HL-60 (cell line): ENCODE measurements around the gene TNFSF13.
"Not testable (repeated sequence)": the region's sequence is repeated elsewhere in the genome, so short reads cannot be mapped to it uniquely, and the experiment has no call there.

Experiments
- DNase-seq, 2 experiments: peaks; one replicate each; pipeline ENCODE4 v3.0.0-alpha.2; 2010 to 2020; ENCODE audit warnings: low read depth in 1 of 2, low spot score in 1 of 2
- H3K27ac ChIP-seq: fragments of 250-450 bp; sonication (Bioruptor Pico); replicated peaks from 2 replicates; pipeline ENCODE4 v1.5.1; 2020; ENCODE audit warnings: mild to moderate bottlenecking, moderate library complexity
- H3K27me3 ChIP-seq: fragments of 250-450 bp; sonication (Bioruptor Pico); 2 replicates; pipeline ENCODE4 v1.5.1; 2021; ENCODE audit warnings: mild to moderate bottlenecking, moderate library complexity; ENCODE audit not compliant: insufficient read depth, poor library complexity, severe bottlenecking
- H3K4me3 ChIP-seq: replicated peaks from 2 replicates; pipeline ENCODE4 v1.5.1; 2011; ENCODE audit warnings: mild to moderate bottlenecking, control low read depth, low read length; ENCODE audit not compliant: insufficient read depth
- GABPA ChIP-seq: IDR thresholded peaks from 2 replicates; pipeline ENCODE4 v1.6.1; 2012; ENCODE audit warnings: low read depth
- POLR2AphosphoS5 ChIP-seq: IDR thresholded peaks from 2 replicates; pipeline ENCODE4 v1.6.1; 2012; ENCODE audit warnings: low read depth
- REST ChIP-seq: IDR thresholded peaks from 2 replicates; pipeline ENCODE4 v1.6.1; 2012; ENCODE audit warnings: low read depth; ENCODE audit not compliant: insufficient replicate concordance
- SPI1 ChIP-seq: IDR thresholded peaks from 2 replicates; pipeline ENCODE4 v1.6.1; 2012; ENCODE audit warnings: low read depth, mild to moderate bottlenecking, borderline replicate concordance
- TF ChIP-seq, protein P1 (sequence below): IDR thresholded peaks from one replicate; pipeline ENCODE4 v1.5.1; 2011; ENCODE audit warnings: low read length, control low read depth, inconsistent platforms; ENCODE audit not compliant: insufficient read depth

The TNFSF13 gene

GRCh38 chr17:7591596-7591995 lies 33.0 kb downstream of the TNFSF13 start:
- no peak for DNase-seq
- Histone ChIP-seq H3K4me3 (no peak overlapping the region), H3K27me3 (no peaks in the 10 kb centered on the region), H3K27ac (no peak overlapping the region)
- TF ChIP-seq SPI1 (no peak), REST (no peak), POLR2AphosphoS5 (no peak), GABPA (no peak)
- TF ChIP-seq, protein P1, sequence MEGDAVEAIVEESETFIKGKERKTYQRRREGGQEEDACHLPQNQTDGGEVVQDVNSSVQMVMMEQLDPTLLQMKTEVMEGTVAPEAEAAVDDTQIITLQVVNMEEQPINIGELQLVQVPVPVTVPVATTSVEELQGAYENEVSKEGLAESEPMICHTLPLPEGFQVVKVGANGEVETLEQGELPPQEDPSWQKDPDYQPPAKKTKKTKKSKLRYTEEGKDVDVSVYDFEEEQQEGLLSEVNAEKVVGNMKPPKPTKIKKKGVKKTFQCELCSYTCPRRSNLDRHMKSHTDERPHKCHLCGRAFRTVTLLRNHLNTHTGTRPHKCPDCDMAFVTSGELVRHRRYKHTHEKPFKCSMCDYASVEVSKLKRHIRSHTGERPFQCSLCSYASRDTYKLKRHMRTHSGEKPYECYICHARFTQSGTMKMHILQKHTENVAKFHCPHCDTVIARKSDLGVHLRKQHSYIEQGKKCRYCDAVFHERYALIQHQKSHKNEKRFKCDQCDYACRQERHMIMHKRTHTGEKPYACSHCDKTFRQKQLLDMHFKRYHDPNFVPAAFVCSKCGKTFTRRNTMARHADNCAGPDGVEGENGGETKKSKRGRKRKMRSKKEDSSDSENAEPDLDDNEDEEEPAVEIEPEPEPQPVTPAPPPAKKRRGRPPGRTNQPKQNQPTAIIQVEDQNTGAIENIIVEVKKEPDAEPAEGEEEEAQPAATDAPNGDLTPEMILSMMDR, result no peak

DNA sequence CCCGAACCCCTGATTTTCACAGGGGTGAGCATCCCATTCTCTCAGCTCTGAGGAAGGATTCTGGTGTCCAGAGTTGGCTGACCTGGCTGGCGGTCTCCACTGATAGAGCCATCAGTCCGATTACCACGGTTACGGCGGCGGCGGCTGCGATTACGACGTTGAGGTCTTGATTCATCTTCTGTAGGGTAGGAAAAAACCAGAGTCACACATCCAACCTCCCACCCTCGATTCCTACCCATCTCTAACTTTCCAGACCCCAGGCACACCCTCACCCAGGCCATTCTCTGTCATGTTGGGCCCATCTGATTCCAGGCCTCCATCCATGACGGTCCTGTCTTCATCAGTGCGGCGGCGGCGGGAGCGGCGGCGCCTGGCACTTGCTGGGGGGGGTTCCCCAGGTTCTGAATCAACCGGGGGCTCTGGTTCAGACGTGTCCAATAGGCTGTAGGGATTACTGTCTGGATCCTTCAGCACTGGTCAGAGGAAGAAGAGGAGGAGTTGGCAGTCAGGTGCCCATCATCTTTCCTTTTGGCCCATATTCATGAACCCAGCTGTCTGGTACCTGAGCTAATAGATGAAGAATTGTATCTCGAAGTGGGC lies 34.0 kb downstream of the TNFSF13 start:
- Histone ChIP-seq H3K27ac (no peak overlapping the region), H3K27me3 (no peaks in the 10 kb centered on the region), H3K4me3 (no peak overlapping the region)
- no peak for DNase-seq
- TF ChIP-seq REST, result no peak
- TF ChIP-seq GABPA, result no peak
- TF ChIP-seq SPI1, result no peak
- TF ChIP-seq, protein P1, result no peak
- no peak for TF ChIP-seq POLR2AphosphoS5

GRCh38 chr17:7593296-7593695 lies 34.7 kb downstream of the TNFSF13 start:
- H3K4me3 ChIP-seq, result no peak overlapping the region
- no peak for DNase-seq
- H3K27ac ChIP-seq, result no peak overlapping the region
- no peaks in the 10 kb centered on the region for H3K27me3 ChIP-seq
- TF ChIP-seq GABPA (no peak), SPI1 (no peak), REST (no peak), POLR2AphosphoS5 (no peak)
- TF ChIP-seq, protein P1, result no peak

GRCh38 chr17:7597561-7597960 lies 39.0 kb downstream of the TNFSF13 start:
- not testable (repeated sequence) for H3K27ac ChIP-seq, DNase-seq, H3K4me3 ChIP-seq, H3K27me3 ChIP-seq
